Measurements from ENCODE around the gene PRR5. TPM values are rescaled to one million over a fixed set of nuclear protein-coding genes. Genes with fewer than 3 reads are reported as not detected.
A peak's percentile ranks its signal among the peaks of the same experiment; 100 is the strongest.
"Not testable (repeated sequence)": the region's sequence is repeated elsewhere in the genome, so short reads cannot be mapped to it uniquely, and the experiment has no call there.

Gene PRR5
- total RNA-seq, 1 donor from 2014 or later, result 9.6 TPM

DNA sequence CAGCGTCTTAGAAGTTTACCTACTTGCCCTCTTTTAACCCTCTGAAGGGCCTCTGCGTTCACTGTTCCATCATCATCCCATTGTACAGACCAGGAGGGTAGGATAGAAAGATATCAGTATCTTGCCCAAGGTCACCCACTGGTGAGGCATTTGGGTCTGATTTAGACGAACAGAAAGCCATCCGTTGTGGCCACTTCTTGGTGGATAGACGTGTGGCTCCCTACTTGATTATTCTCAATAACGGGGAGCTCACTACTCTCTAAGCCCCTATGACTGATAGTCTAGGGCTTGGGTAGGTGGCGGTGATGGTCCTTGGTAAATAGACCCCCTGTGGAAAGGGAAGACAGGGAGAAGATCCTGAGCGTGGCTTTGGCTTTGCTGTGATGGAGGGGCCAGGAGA, 28.6 kb upstream of the PRR5 start:
- TF ChIP-seq, protein P1, sequence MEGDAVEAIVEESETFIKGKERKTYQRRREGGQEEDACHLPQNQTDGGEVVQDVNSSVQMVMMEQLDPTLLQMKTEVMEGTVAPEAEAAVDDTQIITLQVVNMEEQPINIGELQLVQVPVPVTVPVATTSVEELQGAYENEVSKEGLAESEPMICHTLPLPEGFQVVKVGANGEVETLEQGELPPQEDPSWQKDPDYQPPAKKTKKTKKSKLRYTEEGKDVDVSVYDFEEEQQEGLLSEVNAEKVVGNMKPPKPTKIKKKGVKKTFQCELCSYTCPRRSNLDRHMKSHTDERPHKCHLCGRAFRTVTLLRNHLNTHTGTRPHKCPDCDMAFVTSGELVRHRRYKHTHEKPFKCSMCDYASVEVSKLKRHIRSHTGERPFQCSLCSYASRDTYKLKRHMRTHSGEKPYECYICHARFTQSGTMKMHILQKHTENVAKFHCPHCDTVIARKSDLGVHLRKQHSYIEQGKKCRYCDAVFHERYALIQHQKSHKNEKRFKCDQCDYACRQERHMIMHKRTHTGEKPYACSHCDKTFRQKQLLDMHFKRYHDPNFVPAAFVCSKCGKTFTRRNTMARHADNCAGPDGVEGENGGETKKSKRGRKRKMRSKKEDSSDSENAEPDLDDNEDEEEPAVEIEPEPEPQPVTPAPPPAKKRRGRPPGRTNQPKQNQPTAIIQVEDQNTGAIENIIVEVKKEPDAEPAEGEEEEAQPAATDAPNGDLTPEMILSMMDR (IDR thresholded peaks at IDR 0.05), result no peak
- peaks cover 7% of the 10 kb centered on the region for H3K4me1 ChIP-seq
- H3K36me3 ChIP-seq, result no peaks in the 10 kb centered on the region
- no peak overlapping the region for H3K27ac ChIP-seq
- H3K27me3 ChIP-seq (ENCODE audit: low read depth), result peaks cover 47% of the 10 kb centered on the region
- intact Hi-C loops (cut with DNase I), result no loop called here
- ATAC-seq (no peak), DNase-seq (no peak)
- H3K9me3 ChIP-seq, result no peaks in the 10 kb centered on the region
- H3K4me3 ChIP-seq, result no peak overlapping the region

DNA sequence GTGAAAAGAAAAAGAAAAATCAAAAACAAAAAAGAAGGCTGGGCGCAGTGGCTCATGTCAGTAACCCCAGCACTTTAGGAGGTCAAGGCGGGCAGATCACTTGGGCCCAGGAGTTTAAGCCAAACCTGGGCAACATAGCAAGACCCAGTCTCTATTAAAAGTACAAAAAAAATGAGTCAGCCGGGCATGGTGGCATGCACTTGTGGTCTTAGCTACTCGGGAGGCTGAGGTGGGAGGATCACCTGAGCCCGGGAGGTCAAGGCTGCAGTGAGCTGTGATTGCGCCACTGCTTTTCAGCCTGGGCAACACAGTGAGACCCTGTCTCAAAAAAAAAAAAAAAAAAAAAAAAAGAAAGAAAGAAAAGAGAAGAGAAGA, 26.0 kb upstream of the PRR5 start:
- DNase-seq; H3K4me3 ChIP-seq; H3K27ac ChIP-seq; H3K9me3 ChIP-seq; H3K36me3 ChIP-seq; ATAC-seq; H3K4me1 ChIP-seq; intact Hi-C loops (cut with DNase I): not testable (repeated sequence)
- H3K27me3 ChIP-seq (ENCODE audit: low read depth), result peaks cover 31% of the 10 kb centered on the region

GRCh38 chr22:44676441-44677352, 25.3 kb upstream of the PRR5 start:
- Histone ChIP-seq H3K36me3 (no peaks in the 10 kb centered on the region), H3K4me3 (no peak overlapping the region), H3K27ac (no peak overlapping the region), H3K27me3 (ENCODE audit: low read depth) (peaks cover 28% of the 10 kb centered on the region), H3K4me1 (no peaks in the 10 kb centered on the region), H3K9me3 (no peaks in the 10 kb centered on the region)
- TF ChIP-seq, protein P1 (IDR thresholded peaks at IDR 0.05), result no peak
- intact Hi-C loops (cut with DNase I), result no loop called here
- DNase-seq (no peak), ATAC-seq (peak; percentile 30 to 36)

DNA sequence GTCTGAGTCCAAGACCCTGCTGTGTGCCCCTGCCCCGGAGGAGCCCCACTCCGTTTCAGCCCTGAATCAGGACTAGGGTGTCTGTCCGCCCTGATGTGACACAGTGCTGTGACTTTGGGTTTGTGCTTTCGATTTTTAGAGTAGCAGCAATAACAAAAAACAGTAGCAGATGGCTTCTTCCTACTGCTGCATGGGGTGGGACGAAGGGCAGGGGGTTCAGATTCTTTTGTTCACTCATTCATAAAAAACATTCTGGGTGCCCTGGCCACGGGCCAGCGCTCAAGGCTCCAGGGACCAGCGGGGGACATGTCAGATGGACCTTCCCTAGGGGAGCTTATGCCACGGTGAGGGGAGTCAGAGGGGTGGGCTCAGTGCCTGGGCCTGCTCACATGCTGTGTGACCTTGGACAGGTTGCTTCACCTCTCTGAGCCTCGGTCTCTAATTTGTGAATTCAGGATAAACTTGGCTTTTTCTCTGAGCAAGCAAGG, 24.6 kb upstream of the PRR5 start:
- H3K27ac ChIP-seq, result no peak overlapping the region
- no peaks in the 10 kb centered on the region for H3K4me1 ChIP-seq
- H3K9me3 ChIP-seq, result no peaks in the 10 kb centered on the region
- DNase-seq (no peak), ATAC-seq (no peak)
- TF ChIP-seq, protein P1 (IDR thresholded peaks at IDR 0.05), result no peak
- H3K4me3 ChIP-seq, result no peak overlapping the region
- peaks cover 28% of the 10 kb centered on the region for H3K27me3 ChIP-seq (ENCODE audit: low read depth)
- no peaks in the 10 kb centered on the region for H3K36me3 ChIP-seq
- intact Hi-C loops (cut with DNase I), result no loop called here

DNA sequence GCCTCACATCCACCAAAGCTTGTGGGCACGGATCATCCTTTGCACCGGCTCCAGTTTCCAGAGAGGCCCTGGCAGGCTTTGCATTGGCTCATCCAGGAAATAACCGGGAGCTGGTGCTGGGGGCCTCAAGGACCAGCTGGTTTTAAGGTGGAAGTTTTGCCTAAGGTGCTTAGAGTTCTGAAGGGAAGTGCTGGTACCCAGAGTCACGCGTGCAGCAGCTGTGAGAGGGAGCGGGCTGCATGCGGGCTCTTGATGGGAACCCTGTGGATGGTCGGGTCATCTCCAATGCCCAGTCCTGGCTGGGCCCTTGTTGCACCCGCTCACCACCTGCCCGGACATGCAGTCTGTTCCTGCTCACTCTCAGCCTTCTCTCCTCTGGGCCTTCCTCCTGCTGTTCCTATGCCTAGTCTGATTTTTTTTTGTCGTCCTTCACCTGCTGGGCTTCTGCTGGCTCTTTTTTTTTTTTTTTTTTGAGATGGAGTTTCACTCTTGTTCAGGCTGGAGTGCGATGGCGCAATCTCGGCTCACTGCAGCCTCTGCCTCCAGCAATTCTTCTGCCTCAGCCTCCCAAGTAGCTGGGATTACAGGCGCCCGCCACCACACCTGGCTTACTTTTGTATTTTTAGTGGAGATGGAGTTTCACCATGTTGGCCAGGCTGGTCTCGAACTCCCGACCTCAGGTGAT, 24.0 kb upstream of the PRR5 start:
- H3K4me1 ChIP-seq, result no peaks in the 10 kb centered on the region
- H3K36me3 ChIP-seq, result no peaks in the 10 kb centered on the region
- no peak for ATAC-seq
- no peak overlapping the region for H3K27ac ChIP-seq
- TF ChIP-seq, protein P1 (IDR thresholded peaks at IDR 0.05), result no peak
- no peak for DNase-seq
- H3K27me3 ChIP-seq (ENCODE audit: low read depth), result peaks cover 27% of the 10 kb centered on the region
- no peaks in the 10 kb centered on the region for H3K9me3 ChIP-seq
- no peak overlapping the region for H3K4me3 ChIP-seq
- intact Hi-C loops (cut with DNase I), result no loop called here

Measured in lower lobe of right lung (tissue), 2 donors.